ENCODE results near the gene SLFN5. TPM values are rescaled to one million over a fixed set of nuclear protein-coding genes. Genes with fewer than 3 reads are reported as not detected.
A peak's percentile ranks its signal among the peaks of the same experiment; 100 is the strongest.

Gene SLFN5
- total and polyA plus RNA-seq, 10 donors = 3.2 to 110 (median 71.0) TPM

DNA sequence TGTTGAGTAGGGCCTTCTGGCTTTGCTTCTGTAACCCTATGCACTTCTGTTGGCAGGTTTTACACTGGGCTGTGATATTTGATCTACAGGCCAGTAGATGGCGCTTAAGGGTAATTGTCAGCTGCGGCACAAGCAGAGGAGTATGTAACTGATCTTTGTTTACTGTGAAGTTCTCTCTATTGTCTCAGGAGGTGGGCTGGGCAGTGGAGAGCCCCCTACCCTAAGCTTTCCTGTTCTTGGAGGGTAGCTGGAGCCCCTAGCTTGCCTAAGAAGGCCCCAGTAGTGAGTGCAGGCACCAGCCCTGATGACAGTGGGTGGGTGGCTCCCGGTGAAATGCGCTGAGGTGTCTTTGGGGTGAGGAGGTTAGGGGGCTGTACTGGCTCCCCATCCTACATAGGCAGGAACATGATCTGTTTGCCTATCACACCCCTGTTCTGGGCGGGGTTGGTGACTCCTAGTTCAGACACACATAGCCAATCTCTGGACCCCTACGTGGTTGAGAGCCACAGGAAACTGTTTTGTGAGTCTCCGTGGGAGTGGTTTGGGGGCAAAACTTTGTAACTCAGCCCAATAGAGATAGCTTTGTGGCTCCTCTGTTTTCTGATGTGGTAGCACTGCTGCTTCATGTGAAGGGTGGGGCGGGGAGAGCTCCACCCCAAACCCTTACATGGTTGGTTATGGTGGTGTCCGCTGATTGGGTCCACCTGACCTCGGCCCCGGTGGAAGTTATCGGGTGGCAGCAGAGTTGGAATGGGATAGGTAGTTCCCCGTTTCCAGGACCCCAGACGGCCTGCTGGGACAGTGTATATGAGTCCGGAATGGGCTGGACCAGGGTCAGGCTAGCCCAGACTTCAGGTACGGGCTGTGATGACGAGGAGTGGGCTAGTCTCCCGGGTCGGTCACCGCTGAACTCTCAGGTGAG is 70.2 kb downstream of the SLFN5 start:
- Histone ChIP-seq H3K36me3 (no peaks in the 10 kb centered on the region), H3K4me1 (peaks cover 3 to 34% (median 24%) of the 10 kb centered on the region in 6 donors), H3K27me3 (replicated peaks in 1 of 7) (no peaks in the 10 kb centered on the region), H3K9me3 (peaks cover 0 to 15% (median 5%) of the 10 kb centered on the region in 8 donors), H3K4me3 (peak overlapping the region; percentile 16 to 67 (median 42)), H3K27ac (peak overlapping the region; percentile 64 to 87 (median 84))
- TF ChIP-seq POLR2A (IDR thresholded peaks at IDR 0.05) = no peak
- TF ChIP-seq, protein P1, sequence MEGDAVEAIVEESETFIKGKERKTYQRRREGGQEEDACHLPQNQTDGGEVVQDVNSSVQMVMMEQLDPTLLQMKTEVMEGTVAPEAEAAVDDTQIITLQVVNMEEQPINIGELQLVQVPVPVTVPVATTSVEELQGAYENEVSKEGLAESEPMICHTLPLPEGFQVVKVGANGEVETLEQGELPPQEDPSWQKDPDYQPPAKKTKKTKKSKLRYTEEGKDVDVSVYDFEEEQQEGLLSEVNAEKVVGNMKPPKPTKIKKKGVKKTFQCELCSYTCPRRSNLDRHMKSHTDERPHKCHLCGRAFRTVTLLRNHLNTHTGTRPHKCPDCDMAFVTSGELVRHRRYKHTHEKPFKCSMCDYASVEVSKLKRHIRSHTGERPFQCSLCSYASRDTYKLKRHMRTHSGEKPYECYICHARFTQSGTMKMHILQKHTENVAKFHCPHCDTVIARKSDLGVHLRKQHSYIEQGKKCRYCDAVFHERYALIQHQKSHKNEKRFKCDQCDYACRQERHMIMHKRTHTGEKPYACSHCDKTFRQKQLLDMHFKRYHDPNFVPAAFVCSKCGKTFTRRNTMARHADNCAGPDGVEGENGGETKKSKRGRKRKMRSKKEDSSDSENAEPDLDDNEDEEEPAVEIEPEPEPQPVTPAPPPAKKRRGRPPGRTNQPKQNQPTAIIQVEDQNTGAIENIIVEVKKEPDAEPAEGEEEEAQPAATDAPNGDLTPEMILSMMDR (IDR thresholded peaks at IDR 0.05 in 8 of 11, conservative IDR thresholded peaks at IDR 0.05 in 3 of 11) = peak; percentile 73 to 92 (median 85)
- peak in 2 of 3 donors; percentile 38 to 42 for TF ChIP-seq POLR2AphosphoS5 (IDR thresholded peaks at IDR 0.05)
- intact Hi-C loops (cut with DNase I; ENCODE audit: low total_unique reads) = loop anchor here (2.0 to 10.0 kb wide), 2 partner anchors 220 to 432 kb away; no protein-coding TSS in a partner anchor
- 8 to 16% (median 11%) methylated on average over 19 to 20 of the region's 20 CpGs for whole genome bisulfite sequencing, 5 donors
- DNase-seq = peak; percentile 89

GRCh38 chr17:35313875-35314409 is 71.1 kb downstream of the SLFN5 start:
- TF ChIP-seq POLR2AphosphoS5 (IDR thresholded peaks at IDR 0.05) (peak; percentile 19 to 58 (median 23)), POLR2A (IDR thresholded peaks at IDR 0.05) (no peak)
- DNase-seq = peak; percentile 85
- H3K36me3 ChIP-seq = no peaks in the 10 kb centered on the region
- H3K27ac ChIP-seq = peak overlapping the region; percentile 64 to 87 (median 84)
- H3K9me3 ChIP-seq = peaks cover 0 to 12% (median 4%) of the 10 kb centered on the region in 8 donors
- WGBS, 5 donors = 28 to 38% (median 31%) methylated on average over 17 to 19 of the region's 19 CpGs
- intact Hi-C loops (cut with DNase I; ENCODE audit: low total_unique reads) = loop anchor here (2.0 to 10.0 kb wide), 2 partner anchors 219 to 431 kb away; no protein-coding TSS in a partner anchor
- H3K4me1 ChIP-seq = peaks cover 3 to 34% (median 24%) of the 10 kb centered on the region in 6 donors
- no peaks in the 10 kb centered on the region for H3K27me3 ChIP-seq (replicated peaks in 1 of 7)
- H3K4me3 ChIP-seq = peak overlapping the region in 7 of 8 donors; percentile 35 to 67 (median 44)

- Histone ChIP-seq H3K36me3 (no peaks in the 10 kb centered on the region), H3K9me3 (peaks cover 0 to 5% (median 0%) of the 10 kb centered on the region in 8 donors), H3K4me3 (peak overlapping the region in 5 of 8 donors; percentile 40 to 67 (median 44)), H3K27me3 (replicated peaks in 1 of 7) (no peaks in the 10 kb centered on the region), H3K4me1 (peaks cover 3 to 34% (median 24%) of the 10 kb centered on the region in 6 donors), H3K27ac (peak overlapping the region; percentile 29 to 87 (median 84))
- TF ChIP-seq POLR2A (IDR thresholded peaks at IDR 0.05) = no peak
- TF ChIP-seq, protein P1 (IDR thresholded peaks at IDR 0.05 in 8 of 11, conservative IDR thresholded peaks at IDR 0.05 in 3 of 11) = no peak
- TF ChIP-seq POLR2AphosphoS5 (IDR thresholded peaks at IDR 0.05) = no peak
- DNase-seq = no peak
- 84 to 91% (median 88%) methylated on average over 9 of the region's 9 CpGs for WGBS, 5 donors
- intact Hi-C loops (cut with DNase I; ENCODE audit: low total_unique reads) = loop anchor here (10.0 kb wide), 1 partner anchor 430 kb away; no protein-coding TSS in a partner anchor
Observed at GRCh38 chr17:35314415-35315216, 71.7 kb downstream of the SLFN5 start.

GRCh38 chr17:35315283-35315682 is 72.4 kb downstream of the SLFN5 start:
- peak overlapping the region in 6 of 8 donors; percentile 29 to 87 (median 86) for H3K27ac ChIP-seq
- no peak for DNase-seq
- peaks cover 3 to 34% (median 24%) of the 10 kb centered on the region in 6 donors for H3K4me1 ChIP-seq
- WGBS, 5 donors = 68 to 87% (median 77%) methylated on average over 5 of the region's 5 CpGs
- H3K36me3 ChIP-seq = no peaks in the 10 kb centered on the region
- H3K27me3 ChIP-seq (replicated peaks in 1 of 7) = no peaks in the 10 kb centered on the region
- H3K4me3 ChIP-seq = no peak overlapping the region
- H3K9me3 ChIP-seq = no peaks in the 10 kb centered on the region
- intact Hi-C loops (cut with DNase I; ENCODE audit: low total_unique reads) = loop anchor here (10.0 kb wide), 1 partner anchor 430 kb away; no protein-coding TSS in a partner anchor
- TF ChIP-seq, protein P1 (IDR thresholded peaks at IDR 0.05 in 8 of 11, conservative IDR thresholded peaks at IDR 0.05 in 3 of 11) = no peak
- TF ChIP-seq POLR2AphosphoS5 (IDR thresholded peaks at IDR 0.05) (no peak), POLR2A (IDR thresholded peaks at IDR 0.05) (no peak)

Measured in spleen (tissue), 11 donors.